Measurements from ENCODE around the gene PINK1. TPM values are rescaled to one million over a fixed set of nuclear protein-coding genes. Genes with fewer than 3 reads are reported as not detected.

PINK1 gene
- total RNA-seq, 3 donors from 2014 or later, result 75.4 to 141 (median 111) TPM

- ATAC-seq (no peak), DNase-seq (no peak)
- TF ChIP-seq CTCF (IDR thresholded peaks at IDR 0.05), result no peak
- Histone ChIP-seq H3K4me1 (ENCODE audit: low read depth) (no peaks in the 10 kb centered on the region), H3K9me3 (no peaks in the 10 kb centered on the region), H3K36me3 (ENCODE audit: low read depth) (peaks cover 22% of the 10 kb centered on the region), H3K4me3 (no peak overlapping the region)
- intact Hi-C loops (cut with DNase I, micrococcal nuclease), result loop anchor here in 1 of 2 donors (10.0 kb wide), 1 partner anchor 124 kb away; no protein-coding TSS in a partner anchor
Measured at GRCh38 chr1:20648438-20648837, 15.2 kb downstream of the PINK1 start.

DNA sequence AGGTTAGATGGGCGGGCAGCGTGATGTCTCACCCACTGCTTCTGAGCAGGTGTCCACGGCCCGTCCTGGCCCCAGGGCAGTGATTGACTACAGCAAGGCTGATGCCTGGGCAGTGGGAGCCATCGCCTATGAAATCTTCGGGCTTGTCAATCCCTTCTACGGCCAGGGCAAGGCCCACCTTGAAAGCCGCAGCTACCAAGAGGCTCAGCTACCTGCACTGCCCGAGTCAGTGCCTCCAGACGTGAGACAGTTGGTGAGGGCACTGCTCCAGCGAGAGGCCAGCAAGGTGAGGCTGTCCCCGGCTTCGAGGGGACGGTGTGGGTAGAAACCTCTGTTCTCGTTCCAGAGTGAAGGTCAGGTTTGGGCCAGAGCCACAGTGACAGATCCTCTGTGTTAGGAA lies 15.7 kb downstream of the PINK1 start:
- Histone ChIP-seq H3K9me3 (no peaks in the 10 kb centered on the region), H3K4me1 (ENCODE audit: low read depth) (no peaks in the 10 kb centered on the region), H3K4me3 (no peak overlapping the region), H3K36me3 (ENCODE audit: low read depth) (peaks cover 22% of the 10 kb centered on the region)
- DNase-seq (no peak), ATAC-seq (no peak)
- intact Hi-C loops (cut with DNase I, micrococcal nuclease), result loop anchor here in 1 of 2 donors (10.0 kb wide), 1 partner anchor 124 kb away; no protein-coding TSS in a partner anchor
- TF ChIP-seq CTCF (IDR thresholded peaks at IDR 0.05), result no peak

DNA sequence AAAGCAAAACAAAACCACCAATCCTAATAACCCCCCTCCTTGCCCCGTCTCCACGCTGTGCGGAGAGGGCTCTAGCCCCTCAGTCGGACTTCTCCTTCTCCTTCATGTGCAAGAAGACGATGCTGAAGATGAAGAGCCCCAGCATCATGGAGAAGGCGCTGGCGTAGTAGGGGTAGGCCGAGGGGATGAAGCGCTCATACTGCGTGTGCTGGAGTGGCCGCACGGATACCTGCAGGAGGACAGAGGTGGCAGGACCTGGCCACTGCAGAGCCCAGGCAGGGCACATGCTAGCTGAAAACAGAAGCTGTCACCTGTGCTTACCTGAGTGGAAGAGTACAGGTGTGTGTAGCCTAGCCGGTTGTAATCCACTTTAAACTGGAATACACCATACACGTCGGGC lies 19.0 kb downstream of the PINK1 start:
- no peaks in the 10 kb centered on the region for H3K9me3 ChIP-seq

DNA sequence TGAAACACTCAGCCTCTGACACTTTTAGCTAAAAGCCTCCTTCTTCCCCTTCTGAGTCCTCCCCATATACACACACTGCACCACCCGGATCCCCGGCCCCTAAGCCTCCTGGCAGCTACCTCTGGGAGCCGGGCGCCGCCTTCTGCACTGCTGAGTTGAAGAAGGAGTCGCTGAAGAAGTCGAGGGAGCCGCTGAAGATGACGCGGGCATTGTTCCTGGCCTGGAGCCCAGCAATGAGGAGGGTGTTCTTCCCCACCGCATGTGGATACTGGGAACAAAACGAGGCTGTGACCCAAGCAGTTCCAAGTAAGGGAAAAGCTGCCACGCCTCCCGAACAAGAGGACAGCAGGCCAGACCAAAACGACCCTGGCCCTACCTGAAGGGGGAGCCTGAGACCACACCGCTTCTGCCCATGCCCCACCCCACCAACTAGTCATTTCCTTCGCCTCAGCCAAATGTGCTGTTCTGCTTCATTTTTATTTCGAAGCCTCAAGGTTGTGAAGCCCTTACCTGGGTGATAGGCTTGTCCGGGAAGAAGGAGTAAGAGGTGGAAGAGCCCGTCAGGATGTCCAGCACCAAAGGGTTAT lies 20.9 kb downstream of the PINK1 start:
- TF ChIP-seq CTCF (IDR thresholded peaks at IDR 0.05), result no peak
- H3K36me3 ChIP-seq (ENCODE audit: low read depth), result peaks cover 16% of the 10 kb centered on the region
- H3K4me3 ChIP-seq, result no peak overlapping the region
- DNase-seq (no peak), ATAC-seq (no peak)
- intact Hi-C loops (cut with DNase I, micrococcal nuclease), result no loop called here
- H3K9me3 ChIP-seq, result no peaks in the 10 kb centered on the region
- no peaks in the 10 kb centered on the region for H3K4me1 ChIP-seq (ENCODE audit: low read depth)

More for the DNA sequence above, 19.0 kb downstream of the PINK1 start:
- peaks cover 22% of the 10 kb centered on the region for H3K36me3 ChIP-seq (ENCODE audit: low read depth)
- H3K4me3 ChIP-seq, result no peak overlapping the region
- DNase-seq (no peak), ATAC-seq (no peak)
- no peaks in the 10 kb centered on the region for H3K4me1 ChIP-seq (ENCODE audit: low read depth)
- intact Hi-C loops (cut with DNase I, micrococcal nuclease), result no loop called here
- TF ChIP-seq CTCF (IDR thresholded peaks at IDR 0.05), result no peak

- intact Hi-C loops (cut with DNase I, micrococcal nuclease), result no loop called here
- Histone ChIP-seq H3K4me1 (ENCODE audit: low read depth) (peaks cover 12% of the 10 kb centered on the region), H3K9me3 (no peaks in the 10 kb centered on the region), H3K4me3 (no peak overlapping the region), H3K36me3 (ENCODE audit: low read depth) (peaks cover 15% of the 10 kb centered on the region)
- ATAC-seq, result no peak
- no peak for DNase-seq
- TF ChIP-seq CTCF (IDR thresholded peaks at IDR 0.05), result no peak
Measured at GRCh38 chr1:20657024-20657423, 23.8 kb downstream of the PINK1 start.
